HG02852 (cell line): ENCODE measurements around the gene GMDS.

Source experiments
- ATAC-seq: cut with Tn5 transposase; IDR thresholded peaks from one replicate; pipeline ENCODE4 v1.9.1; 2021; ENCODE audit warnings: mild to moderate bottlenecking, moderate library complexity; ENCODE audit not compliant: unreplicated experiment

GMDS gene

DNA sequence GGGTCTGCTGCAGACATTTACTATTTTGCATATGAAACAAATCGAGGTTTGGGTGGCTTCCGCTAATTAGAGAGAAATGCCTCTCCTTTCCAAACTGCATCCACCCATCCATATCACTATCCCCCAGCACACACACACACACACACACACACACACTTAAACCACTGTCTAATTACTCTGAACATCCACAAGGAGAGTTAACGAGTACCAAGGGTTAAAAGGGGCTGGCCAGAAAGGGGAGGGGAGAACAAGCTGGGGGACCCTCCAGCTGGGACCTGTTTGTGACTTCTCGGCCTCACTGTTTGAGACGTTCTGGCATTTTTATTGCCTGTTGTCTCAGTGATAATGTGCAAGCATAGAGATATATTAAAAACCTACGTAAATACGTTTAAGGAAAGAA is 374.5 kb downstream of the GMDS start:
- ATAC-seq, result no peak

- ATAC-seq, result no peak
Observed at GRCh38 chr6:1870251-1870650, 375.2 kb downstream of the GMDS start.

GRCh38 chr6:1869769-1870168 is 375.6 kb downstream of the GMDS start:
- ATAC-seq, result no peak

- ATAC-seq, result no peak
Observed at GRCh38 chr6:1869308-1869707, 376.1 kb downstream of the GMDS start.

DNA sequence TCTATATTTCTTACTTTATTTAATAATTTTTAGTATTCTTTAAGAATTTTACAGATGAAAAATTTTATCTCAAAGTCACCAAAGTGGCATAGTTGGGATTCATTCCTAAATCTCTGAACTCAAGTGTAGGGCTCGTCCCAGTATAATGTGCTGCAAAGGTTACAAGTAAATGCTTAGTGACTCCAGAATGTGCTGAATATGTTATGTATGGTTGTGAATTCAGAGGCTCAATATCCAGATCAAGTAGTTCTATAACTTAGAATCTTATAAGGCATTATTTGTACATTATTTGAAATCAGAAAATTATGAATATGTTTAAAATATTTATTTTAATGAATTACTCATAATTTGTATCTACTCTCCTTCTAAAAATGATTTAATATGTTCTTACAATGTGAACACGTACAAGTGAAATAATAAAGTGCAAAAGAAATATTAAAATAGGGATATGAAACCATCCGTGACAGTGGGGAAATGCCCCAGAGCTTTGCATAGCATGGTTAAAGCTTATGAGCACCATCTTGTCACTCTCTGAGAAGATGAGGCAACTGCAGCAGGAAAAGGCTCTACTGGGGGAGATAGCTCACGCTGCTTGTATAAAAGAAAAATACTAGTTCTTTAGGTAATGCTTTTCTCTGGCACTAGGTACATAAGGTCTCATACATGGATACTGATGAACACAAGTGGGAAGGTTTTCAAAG is 376.7 kb downstream of the GMDS start:
- ATAC-seq, result peak; percentile 87

GRCh38 chr6:1867197-1867596 is 378.2 kb downstream of the GMDS start:
- ATAC-seq, result no peak

DNA sequence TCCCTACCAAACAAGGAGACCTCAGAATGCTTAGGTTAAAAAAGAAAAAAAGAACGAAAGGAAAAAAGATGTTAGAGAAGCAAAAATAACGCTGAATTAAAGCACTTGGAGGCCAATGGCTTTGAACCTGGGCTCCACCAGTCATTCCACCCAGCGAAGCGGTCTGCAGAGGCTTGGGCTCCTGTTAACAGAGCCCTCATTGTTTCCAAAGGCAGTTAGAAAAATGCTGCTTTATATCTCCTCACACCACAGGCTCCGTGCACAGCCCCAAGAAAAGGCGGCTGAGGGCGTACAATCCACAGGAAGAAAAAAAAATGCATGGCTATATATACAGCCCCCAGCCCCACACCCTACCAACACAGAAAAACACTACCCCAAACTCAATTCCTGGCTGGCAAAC is 379.8 kb downstream of the GMDS start:
- ATAC-seq, result no peak

DNA sequence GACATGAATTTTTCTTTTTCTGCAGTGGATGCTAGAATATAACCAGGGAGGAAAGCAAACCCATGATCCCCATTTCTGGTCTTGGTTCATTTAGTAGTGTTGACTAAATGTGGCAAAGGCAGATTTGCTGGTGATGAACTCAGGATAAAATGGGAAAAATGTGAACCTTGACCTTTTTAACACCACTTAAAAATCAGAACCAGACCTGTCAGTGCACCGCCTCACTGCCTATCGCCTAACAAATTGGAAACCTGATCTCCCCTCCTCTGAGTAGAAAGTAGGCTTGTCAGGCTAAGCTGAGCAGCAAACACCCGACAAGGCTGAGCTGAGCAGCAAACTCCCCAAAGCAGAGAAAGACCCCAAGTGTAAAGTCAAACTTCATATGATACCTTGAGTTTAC is 380.9 kb downstream of the GMDS start:
- no peak for ATAC-seq

DNA sequence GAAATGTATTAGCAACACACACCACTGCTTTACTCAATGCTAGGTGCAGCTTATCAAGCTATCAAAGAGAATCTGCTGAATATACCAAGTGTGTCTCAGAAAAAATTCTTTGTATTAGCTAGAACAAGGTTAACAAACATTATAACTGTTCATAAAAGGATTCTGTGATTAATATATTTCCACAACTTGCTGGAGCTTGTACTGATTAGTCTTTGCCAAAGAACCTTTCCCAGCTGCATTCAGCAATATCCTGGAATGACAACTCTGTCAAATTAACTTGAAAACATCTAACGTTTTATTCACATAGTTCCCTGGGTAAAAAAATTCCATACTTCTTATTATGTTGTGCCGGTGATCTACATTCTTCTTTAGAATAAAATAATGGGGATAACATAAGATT is 383.0 kb downstream of the GMDS start:
- ATAC-seq, result no peak

- peak; percentile 66 for ATAC-seq
Observed at GRCh38 chr6:1860756-1861348, 384.6 kb downstream of the GMDS start.

DNA sequence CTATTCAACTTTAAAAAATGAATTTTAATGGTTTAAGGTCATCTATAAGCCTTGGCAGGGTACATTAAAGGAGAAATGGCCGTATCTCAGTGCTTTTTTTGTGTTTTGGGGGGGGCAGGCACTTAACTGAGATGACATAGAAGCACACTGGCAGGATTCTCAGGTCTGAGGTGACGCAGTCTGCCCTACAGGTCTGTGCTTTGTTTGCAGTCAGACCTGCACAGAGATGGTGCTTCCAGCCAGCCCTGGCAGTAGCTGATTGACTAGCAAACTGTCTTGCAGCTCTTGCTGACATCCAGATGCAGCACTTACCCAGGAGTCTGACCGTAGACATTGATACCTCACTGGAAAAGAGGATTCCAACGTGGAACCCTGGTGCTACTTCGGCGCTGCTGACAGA is 386.5 kb downstream of the GMDS start:
- ATAC-seq, result no peak

DNA sequence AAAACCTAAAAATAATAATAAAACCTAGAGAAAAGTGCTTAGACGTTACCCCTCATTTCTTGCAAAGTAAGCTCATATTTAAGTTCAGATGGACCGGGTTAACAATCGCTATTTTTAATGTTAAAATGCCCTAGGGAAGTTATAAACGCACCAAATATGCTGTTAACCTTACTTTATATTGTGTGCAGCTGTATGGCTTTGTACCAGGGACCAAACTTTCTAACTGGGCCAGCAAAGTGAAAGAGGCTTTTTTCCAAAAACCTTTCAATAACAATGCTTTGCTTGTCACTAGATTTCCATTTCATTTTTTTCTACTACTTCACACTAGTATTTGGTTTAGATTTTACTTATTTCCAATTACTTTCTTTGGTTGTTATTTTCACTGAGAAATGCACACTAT is 387.2 kb downstream of the GMDS start:
- no peak for ATAC-seq

GRCh38 chr6:1856381-1856780 is 389.0 kb downstream of the GMDS start:
- ATAC-seq, result peak; percentile 80

DNA sequence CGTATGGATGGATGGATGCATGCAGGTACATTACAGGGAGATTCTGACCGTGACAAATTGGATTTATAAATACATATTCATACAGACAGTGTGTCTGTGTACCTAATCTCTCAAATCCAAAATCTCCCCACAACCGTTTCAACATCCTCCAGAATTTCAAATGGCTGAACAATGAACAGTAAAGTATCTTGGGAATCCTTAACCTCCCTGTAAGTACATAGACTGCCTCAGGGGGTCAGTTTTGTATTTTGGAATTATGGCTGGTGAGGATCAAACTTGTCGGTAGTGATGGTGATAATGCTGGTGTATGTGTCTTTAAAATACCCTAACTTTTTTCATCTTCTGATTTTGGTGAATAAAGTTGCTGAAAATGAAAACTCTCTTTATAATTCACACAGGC is 389.5 kb downstream of the GMDS start:
- no peak for ATAC-seq

DNA sequence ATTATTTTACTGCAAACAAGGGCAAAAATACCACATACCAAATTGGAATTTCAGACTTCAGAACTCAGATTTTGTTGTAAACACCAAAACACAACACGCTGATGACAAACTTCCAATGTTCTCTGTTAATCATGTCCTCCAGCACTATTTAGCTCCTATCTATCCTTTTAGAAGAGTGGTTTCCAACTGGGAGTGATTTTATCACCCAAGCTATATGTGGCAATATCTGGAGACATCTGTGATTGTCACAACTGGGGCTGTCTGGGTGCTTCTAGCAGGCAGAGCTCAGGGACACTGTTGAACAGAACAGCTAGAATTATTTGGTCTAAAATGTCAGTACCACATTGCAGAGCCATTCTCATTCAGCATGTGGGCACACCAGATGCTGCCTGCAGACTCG is 391.1 kb downstream of the GMDS start:
- no peak for ATAC-seq

DNA sequence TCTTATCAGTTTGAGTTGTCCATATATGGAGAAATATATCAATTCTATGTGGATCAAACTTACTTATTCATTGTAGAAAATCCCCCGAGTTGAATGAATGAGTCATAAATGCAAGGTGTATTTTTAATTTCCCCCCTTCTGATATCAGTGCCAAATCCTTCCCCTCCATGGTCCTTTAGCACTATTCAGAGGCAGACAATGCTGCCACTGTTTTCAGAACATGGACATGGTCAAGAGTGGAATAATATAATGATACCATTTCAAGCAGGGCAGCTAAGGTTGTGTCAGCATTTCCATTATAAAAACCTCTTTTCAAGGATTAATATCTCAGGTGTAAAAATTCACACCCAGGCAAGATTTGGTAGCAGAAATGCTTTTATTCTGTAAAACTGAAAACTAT is 391.6 kb downstream of the GMDS start:
- no peak for ATAC-seq

- no peak for ATAC-seq
Observed at GRCh38 chr6:1851681-1852456, 393.5 kb downstream of the GMDS start.

DNA sequence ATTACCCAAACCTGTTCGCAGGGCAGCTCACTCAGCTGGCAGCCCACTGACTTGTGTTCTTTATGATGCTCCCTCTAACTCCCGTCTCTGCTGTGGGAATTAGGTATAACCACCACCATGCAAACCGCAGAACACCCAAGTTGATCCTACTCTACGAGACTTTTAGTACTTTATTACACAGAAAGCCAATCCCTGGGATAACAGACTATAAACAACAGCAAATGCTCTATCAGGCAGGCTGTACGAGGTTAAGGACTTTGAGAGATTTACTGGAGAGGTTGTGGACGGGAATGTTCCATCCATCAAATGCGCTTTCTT is 394.6 kb downstream of the GMDS start:
- no peak for ATAC-seq

DNA sequence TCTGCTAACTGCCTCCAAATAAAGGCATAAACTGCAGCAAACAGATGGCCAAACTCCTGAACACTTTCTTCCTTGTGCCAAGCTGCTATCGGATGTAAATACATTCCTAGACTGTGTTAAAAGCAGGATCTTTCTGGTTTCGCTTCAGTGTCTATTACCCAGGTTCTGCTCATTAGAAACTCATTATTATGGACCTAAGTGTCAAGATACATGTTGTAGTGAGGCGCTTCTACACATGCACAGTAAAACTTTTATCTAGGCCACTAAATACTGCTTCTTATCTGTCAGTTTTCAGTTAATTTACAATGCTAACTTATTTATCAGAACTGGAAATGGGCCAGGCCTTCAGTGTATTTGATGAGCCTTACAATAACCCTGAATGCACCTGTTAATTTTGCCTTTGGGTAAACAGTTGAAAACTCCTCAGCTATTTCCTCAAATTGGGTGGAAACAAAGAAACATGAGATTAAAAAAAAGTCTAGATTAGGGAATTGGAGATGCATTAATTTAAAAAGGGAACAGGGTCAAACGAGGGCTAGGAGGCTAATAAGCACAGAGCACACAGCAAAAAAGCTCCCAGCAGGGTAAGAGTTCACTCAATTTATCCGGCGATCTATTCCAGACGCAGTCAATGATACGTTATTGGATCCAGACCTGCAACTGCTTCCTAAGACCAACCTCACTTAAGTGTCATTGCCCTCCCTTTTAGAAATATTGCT is 395.1 kb downstream of the GMDS start:
- no peak for ATAC-seq

DNA sequence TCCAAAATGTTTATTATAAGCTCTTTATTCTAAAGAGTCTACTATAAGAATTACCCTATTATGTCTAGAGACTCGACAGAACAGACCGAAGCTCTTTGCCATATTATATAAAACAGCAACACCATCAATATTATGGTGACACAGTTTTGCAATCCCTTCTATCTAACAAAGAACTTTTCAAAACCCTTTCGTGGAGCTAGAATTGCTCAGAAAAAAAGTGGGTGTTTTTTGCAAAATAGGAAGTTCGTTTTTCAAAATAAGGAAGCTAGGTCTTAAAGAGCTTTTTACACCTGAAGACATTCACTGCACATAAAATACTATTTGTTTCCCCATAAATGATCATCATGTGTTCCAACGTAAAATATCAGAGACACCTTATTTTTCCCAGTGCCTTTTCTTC is 395.7 kb downstream of the GMDS start:
- ATAC-seq, result no peak

GRCh38 chr6:1848752-1849151 is 396.7 kb downstream of the GMDS start:
- ATAC-seq, result no peak

- ATAC-seq, result no peak
Observed at GRCh38 chr6:1846611-1847010, 398.8 kb downstream of the GMDS start.
